Mesodermal cell (in vitro differentiated cells): ENCODE data around the gene S100A16.

ENCODE experiments used
- H3K27ac ChIP-seq: 2 replicates; pipeline ENCODE4 v1.7.0; 2013; ENCODE audit warnings: mild to moderate bottlenecking, low read depth, low read length, moderate library complexity; ENCODE audit not compliant: severe bottlenecking
- H3K36me3 ChIP-seq: 2 replicates; pipeline ENCODE4 v1.7.1; 2013; ENCODE audit warnings: mild to moderate bottlenecking, low read length, moderate library complexity; ENCODE audit not compliant: control insufficient read depth, insufficient read depth
- H3K4me1 ChIP-seq: one replicate; pipeline ENCODE4 v1.7.1; 2013; ENCODE audit warnings: mild to moderate bottlenecking, low read length; ENCODE audit not compliant: insufficient read depth, control insufficient read depth, poor library complexity, severe bottlenecking
- H3K4me3 ChIP-seq: 2 replicates; pipeline ENCODE4 v1.7.0; 2013; ENCODE audit warnings: low read length, control low read depth, mild to moderate bottlenecking; ENCODE audit not compliant: insufficient read depth, poor library complexity, severe bottlenecking; ENCODE audit errors: extremely low read depth
- H3K9me3 ChIP-seq: 2 replicates; pipeline ENCODE4 v1.7.1; 2013; ENCODE audit warnings: mild to moderate bottlenecking, low read length, moderate library complexity; ENCODE audit not compliant: control insufficient read depth
- WGBS, 2 experiments: methylation state at CpG; one replicate each; pipeline ENCODE4 v1.1.5; 2013; ENCODE audit warnings: missing lambda C conversion rate in 2 of 2; ENCODE audit not compliant: insufficient coverage in 2 of 2; 5-methylcytosine and 5-hydroxymethylcytosine counted together

Gene S100A16

DNA sequence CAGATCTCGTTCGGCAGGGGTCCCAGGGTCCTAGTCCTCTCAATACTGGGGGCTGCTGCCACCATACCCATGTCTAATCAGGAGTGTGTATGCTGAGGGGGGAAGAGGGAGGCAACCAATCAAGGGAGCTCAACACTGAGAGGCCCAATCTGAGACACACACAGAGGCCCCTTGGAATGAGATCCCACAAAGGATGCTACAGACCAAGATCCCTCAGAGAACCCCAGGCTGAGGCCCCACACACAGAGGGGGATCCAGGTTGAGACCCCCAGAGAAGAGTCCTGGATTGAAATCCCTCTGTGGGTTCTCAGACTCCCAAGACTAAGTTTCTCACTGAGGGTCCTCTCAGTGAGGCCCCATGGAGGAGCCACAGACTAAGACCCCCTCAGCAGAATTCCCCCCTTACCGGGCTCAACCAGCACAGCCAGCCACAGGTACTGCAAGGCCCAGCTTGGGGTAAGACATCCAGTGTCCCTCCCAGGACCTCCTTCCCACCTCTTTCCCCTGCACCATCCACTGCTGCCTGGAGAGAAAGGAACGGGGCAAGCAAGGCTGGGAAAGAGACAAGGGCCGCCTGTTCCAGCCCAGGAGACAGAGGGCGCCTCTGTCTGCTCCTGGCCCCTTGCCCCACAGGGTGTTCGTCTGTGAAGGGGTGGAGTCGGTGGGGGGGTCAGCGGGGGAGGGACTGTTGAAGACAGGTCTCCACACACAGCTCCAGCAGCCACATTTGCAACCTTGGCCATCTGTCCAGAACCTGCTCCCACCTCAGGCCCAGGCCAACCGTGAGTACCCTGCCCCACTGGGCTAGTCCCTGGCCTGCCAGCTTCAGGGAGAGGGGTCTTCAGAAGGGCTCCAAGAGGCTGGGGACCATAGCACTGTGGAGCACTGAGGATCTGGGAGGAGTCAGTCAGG, 15.0 kb upstream of the S100A16 start, which contains the start of gene S100A1:
Gene S100A1, plus strand, starts transcription at position 720 of the 912 bp plus-strand sequence. CDS start 2,088 bp downstream, outside the sequence.
- WGBS, 2 experiments, result 93 to 100% methylated on average over 2 to 6 of the region's 10 CpGs
- Histone ChIP-seq H3K9me3 (no peaks in the 10 kb centered on the region), H3K27ac (peak within 1 kb of the TSS; percentile 97), H3K36me3 (peaks cover 32% of the 10 kb centered on the region), H3K4me3 (peak within 1 kb of the TSS; percentile 53), H3K4me1 (peaks cover 41% of the 10 kb centered on the region)

DNA sequence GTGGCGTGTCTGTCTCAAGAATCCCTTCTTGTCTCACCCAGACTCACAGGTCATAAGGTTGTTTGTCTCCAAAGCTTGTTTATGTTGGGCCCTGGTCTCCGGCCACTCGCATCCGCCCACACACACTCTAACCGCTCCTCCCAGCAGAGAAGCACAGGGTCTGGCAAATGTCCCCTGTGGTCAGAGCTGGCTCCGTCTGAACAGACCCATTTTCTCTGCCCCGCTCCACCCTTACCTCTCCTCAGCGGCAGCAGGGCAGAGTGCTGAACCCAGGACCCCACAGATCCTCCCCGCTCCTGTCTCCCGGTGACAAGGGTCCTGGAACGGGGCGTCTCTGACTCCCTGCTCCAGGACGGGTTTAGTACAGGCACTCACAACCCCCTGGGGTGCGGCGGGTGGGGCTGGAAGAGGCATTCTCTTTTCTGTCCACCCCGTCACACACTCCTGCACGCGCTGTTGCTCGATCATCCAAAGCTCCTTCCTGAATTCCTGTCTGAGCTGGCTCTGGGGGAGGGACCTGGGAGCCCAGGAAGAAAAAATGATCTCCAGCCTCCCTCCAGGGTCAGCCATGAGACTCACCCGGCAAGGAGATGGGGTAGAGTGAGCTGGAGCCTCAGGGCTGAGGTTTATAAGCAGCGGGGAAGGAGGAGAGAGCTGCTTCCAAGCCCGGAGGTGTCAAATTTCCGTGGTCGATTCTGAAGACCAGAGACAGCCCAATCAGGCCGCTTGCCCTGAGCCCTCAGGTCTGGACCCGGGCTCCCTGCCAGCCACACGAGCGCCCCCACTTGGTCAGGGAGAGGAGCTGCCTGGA, 14.2 kb upstream of the S100A16 start, which contains the start of gene S100A13:
Gene S100A13, minus strand, starts transcription at position 602 of the 811 bp plus-strand sequence. CDS start 1,033 bp downstream, outside the sequence.
- H3K4me3 ChIP-seq, result peak within 1 kb of the TSS; percentile 53
- H3K4me1 ChIP-seq, result peaks cover 41% of the 10 kb centered on the region
- H3K27ac ChIP-seq, result peak within 1 kb of the TSS; percentile 97
- WGBS, 2 experiments, result 4 to 6% methylated on average over 16 to 21 of the region's 28 CpGs
- H3K9me3 ChIP-seq, result no peaks in the 10 kb centered on the region
- peaks cover 41% of the 10 kb centered on the region for H3K36me3 ChIP-seq

DNA sequence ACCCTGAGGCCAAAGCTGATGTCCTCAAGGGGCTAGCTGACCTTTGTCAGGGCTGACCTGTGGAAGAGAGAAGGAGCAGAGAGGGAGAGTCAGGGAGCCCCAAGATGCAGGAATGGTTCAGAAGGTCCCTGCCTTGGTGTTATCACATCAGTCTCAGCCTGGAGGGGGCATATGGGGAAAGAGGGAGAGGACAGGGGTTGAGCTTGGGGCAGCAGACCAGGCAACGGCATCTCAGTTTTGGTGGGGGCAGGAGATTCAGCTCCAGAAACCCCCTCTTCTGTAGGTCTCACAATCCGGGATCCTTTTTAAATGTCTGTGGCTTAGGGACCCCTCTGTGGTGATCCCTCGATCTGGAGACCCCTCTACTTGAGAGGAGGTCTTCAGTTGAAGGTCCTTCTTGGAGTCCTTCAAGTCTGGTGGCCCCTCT, 13.6 kb upstream of the S100A16 start:
- H3K4me3 ChIP-seq, result peak overlapping the region; percentile 53
- no peaks in the 10 kb centered on the region for H3K9me3 ChIP-seq
- H3K4me1 ChIP-seq, result peaks cover 41% of the 10 kb centered on the region
- WGBS, 2 experiments, result 70 to 71% methylated on average over 3 of the region's 3 CpGs
- H3K36me3 ChIP-seq, result peaks cover 47% of the 10 kb centered on the region
- peak overlapping the region; percentile 97 for H3K27ac ChIP-seq

DNA sequence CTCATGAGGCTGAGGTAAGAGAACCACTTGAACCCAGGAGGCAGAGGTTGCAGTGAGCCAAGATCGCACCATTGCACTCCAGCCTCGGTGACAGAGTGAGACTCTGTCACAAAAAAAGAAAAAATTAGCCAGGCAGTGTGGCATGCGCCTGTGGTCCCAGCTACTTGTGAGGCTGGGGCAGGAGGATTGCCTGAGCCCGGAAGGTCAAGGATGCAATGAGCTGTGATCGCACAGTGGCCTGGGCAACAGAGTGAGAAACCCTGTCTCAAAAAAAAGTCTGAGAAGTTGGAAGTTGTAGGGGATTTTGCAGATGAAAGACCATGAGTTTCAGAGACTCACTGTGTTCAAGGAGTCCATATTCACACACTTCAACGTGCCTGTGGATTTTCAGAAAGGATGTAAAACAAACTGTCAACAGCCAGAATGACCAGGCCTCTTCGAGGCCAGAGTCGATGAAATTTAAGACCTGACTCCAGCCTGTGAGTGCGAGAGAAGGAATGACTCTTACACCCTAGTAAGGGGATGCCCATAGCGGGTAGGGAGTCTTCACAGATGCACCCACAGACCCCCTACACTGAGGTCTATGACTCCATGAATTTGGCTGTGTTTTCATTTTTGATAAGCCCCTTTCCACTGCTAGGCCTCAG, 12.2 kb upstream of the S100A16 start:
- 88 to 100% methylated on average over 9 to 10 of the region's 10 CpGs for WGBS, 2 experiments
- peak overlapping the region; percentile 53 for H3K4me3 ChIP-seq
- H3K4me1 ChIP-seq, result peaks cover 36% of the 10 kb centered on the region
- peaks cover 59% of the 10 kb centered on the region for H3K36me3 ChIP-seq
- H3K27ac ChIP-seq, result no peak overlapping the region
- no peaks in the 10 kb centered on the region for H3K9me3 ChIP-seq

- Histone ChIP-seq H3K4me1 (peaks cover 36% of the 10 kb centered on the region), H3K36me3 (peaks cover 78% of the 10 kb centered on the region), H3K27ac (no peak overlapping the region), H3K4me3 (no peak overlapping the region), H3K9me3 (no peaks in the 10 kb centered on the region)
- 66% methylated on average over 6 to 7 of the region's 7 CpGs for WGBS, 2 experiments
Observed at GRCh38 chr1:153623101-153623500, 10.2 kb upstream of the S100A16 start.

DNA sequence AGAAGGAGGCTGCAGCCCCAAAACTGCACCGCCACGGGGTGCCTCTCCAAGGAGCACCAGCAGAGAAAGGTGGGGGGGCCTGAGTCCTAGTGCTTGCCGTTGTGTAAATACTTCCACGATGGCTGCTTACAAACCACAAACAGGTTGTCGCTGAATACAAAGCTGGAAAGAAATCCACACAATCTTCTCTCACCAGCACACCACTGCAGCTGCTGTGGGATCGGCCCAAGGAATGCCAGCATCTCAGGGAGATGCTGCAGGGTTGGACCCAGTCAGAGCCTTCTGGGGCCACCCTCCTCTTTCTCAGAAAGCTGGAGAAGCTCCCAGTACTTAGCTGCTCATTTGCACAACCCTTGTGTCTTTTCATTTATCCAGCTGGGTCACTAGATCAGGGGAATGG, 6.2 kb upstream of the S100A16 start:
- WGBS, 2 experiments, result 98 to 100% methylated on average over 4 of the region's 6 CpGs
- no peak overlapping the region for H3K4me3 ChIP-seq
- peaks cover 58% of the 10 kb centered on the region for H3K36me3 ChIP-seq
- no peaks in the 10 kb centered on the region for H3K9me3 ChIP-seq
- no peak overlapping the region for H3K27ac ChIP-seq
- peaks cover 12% of the 10 kb centered on the region for H3K4me1 ChIP-seq

GRCh38 chr1:153617663-153618062, 4.7 kb upstream of the S100A16 start:
- H3K36me3 ChIP-seq, result peaks cover 43% of the 10 kb centered on the region
- peaks cover under 1% of the 10 kb centered on the region for H3K4me1 ChIP-seq
- 90 to 95% methylated on average over 2 to 4 of the region's 6 CpGs for WGBS, 2 experiments
- H3K4me3 ChIP-seq, result no peak overlapping the region
- H3K27ac ChIP-seq, result no peak overlapping the region
- no peaks in the 10 kb centered on the region for H3K9me3 ChIP-seq

GRCh38 chr1:153616917-153617311, 4.0 kb upstream of the S100A16 start:
- Histone ChIP-seq H3K27ac (no peak overlapping the region), H3K9me3 (no peaks in the 10 kb centered on the region), H3K4me3 (no peak overlapping the region), H3K4me1 (peaks cover 8% of the 10 kb centered on the region), H3K36me3 (peaks cover 36% of the 10 kb centered on the region)
- 88 to 100% methylated on average over 2 to 3 of the region's 5 CpGs for WGBS, 2 experiments

DNA sequence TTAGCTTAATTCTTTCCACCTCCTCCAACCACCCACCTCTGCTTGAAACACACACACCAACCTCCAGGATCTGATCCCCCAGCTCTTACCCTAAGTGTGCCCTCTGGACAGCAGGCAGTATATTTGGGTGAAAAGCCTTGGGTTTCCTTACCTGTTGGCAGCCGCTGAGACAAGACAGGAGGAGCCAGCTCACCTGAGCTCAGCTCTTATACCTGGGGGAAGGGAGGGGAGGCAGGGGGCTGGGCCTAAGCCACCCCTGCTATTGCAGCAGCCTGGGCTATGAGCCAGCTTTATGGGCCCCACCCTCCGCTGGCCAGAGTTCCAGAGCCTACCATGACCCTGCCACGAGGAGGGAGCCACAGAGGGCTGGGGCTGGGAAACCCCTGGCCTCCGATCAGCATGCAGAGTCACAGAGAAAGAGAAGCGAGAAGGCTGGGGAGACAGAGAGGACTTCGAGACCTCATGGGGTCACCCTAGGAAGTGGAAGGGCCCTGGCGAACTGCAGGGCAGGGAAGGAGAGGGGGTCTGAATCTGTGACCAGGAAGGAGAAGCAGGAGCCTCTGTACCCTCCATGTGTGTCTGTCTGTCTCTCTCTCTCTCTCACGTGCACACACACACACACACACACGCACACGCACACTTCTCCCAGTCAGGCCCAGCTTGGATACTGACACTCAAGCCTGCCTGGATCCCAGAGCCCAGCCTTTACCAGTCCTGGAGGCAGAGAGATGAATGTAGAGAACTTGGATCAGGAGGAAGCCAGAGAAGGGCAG, 3.4 kb upstream of the S100A16 start, which contains the start of gene S100A14:
Gene S100A14, minus strand, starts transcription at position 182 of the 773 bp plus-strand sequence. CDS start 467 bp downstream, outside the sequence.
- Histone ChIP-seq H3K4me1 (peaks cover 14% of the 10 kb centered on the region), H3K4me3 (no peak within 1 kb of the TSS), H3K27ac (no peak within 1 kb of the TSS), H3K36me3 (peaks cover 30% of the 10 kb centered on the region), H3K9me3 (no peaks in the 10 kb centered on the region)
- 78 to 84% methylated on average over 5 to 6 of the region's 10 CpGs for WGBS, 2 experiments
